GM19463 (cell line): ENCODE results near the gene ARFGEF2.
"Not testable (repeated sequence)": the region's sequence is repeated elsewhere in the genome, so short reads cannot be mapped to it uniquely, and the experiment has no call there.

Source experiments
- ATAC-seq: cut with Tn5 transposase; IDR thresholded peaks from one replicate; pipeline ENCODE4 v1.9.1; 2021; ENCODE audit warnings: mild to moderate bottlenecking, moderate library complexity; ENCODE audit not compliant: unreplicated experiment

Gene ARFGEF2

DNA sequence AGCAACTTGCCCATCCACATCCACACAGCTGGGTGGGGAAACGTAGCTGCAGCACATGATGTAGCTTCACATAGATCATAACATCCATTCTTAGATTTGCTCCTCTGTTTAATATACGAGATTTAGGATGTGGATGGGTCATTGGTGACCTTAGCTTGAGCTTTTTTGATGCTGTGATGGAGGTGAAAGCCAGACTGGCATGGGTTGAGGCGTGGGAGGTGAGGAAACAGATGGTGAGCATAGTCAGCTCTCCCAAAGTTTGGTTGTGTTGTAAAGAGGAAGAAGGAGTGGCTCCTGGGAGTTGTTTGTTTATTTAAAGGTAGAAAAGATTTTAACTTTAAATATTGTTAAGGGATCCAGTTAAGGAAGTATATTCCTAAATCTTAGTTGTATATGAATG lies 5.3 kb downstream of the ARFGEF2 start:
- no peak for ATAC-seq

GRCh38 chr20:48928832-48929725 lies 7.6 kb downstream of the ARFGEF2 start:
- ATAC-seq = no peak

DNA sequence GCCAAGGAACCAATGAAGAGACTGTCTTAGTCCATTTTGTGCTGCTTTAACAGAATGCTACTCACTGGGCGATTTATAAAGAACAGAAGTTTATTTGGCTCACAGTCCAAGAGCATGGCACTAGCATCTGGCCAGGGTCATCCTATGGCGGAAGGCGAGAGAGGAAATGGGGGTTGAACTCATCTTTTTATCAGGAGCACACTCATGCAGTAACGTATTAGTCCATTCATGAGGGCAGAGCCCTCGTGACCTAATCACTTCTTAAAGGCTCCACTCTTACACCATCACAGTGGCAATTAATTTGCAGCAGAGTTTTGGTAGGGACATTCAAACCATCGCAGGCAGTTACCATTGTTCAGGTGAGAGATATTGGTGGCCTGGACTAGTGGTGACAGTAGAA lies 8.5 kb downstream of the ARFGEF2 start:
- ATAC-seq = no peak

DNA sequence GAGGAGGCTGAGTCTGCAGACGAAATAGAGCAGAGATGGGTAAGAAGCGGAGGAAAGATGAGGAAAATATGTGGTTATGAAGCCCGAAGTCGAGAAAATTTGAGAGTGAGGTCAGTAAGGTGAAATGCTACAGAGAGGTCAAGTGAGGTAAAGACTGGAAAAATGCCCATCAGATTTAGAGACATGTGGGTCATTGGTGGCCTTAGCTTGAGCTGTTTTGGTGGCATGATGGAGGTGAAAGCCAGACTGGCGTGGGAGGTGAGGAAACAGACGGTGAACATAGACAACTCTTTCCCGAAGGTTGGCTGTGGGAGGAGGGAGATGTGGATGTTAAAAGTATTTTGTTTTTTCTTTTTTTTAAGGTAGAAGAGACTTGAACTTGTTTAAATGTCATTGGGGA lies 9.4 kb downstream of the ARFGEF2 start:
- ATAC-seq = no peak

DNA sequence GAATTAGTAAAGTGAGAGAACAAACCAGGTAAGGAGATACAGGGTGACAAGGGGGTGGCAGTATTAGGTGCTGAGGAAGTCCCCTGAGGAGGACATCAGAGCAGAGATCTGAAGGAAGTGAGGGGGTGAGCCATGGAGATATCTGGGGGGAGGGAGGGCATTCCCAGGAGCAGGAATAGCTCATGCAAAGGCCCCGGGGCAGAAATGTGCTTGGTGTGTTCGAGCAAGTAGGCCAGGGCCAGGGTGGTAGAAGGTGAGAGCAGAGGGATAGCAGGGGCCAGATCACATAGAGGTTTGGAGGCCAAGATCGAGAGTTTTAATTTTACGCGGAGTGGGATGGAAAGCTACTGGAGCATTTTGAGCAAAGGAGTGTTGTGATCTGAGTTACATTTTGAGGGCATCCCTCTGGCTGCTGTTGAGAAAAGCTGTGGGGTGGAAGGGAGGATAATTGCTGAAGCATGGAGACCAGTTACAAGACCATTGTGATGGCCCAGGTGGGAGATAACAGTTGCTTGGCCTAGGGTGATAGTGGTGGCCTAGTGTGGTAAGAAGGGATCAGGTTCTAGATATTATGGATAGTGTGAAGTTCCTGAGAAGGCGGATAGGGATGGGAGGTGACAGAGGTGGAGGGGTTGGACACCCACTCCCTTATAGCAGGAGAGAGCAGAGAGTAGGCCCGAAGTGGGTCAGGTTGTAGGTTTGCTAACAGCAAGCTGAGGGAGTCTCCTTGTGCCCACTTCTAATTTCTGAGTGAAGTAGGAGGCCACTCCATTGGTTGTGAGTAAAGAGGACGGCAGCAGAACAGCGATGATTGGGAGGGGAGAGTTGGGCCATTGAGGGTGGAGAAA lies 10.2 kb downstream of the ARFGEF2 start:
- ATAC-seq = no peak

DNA sequence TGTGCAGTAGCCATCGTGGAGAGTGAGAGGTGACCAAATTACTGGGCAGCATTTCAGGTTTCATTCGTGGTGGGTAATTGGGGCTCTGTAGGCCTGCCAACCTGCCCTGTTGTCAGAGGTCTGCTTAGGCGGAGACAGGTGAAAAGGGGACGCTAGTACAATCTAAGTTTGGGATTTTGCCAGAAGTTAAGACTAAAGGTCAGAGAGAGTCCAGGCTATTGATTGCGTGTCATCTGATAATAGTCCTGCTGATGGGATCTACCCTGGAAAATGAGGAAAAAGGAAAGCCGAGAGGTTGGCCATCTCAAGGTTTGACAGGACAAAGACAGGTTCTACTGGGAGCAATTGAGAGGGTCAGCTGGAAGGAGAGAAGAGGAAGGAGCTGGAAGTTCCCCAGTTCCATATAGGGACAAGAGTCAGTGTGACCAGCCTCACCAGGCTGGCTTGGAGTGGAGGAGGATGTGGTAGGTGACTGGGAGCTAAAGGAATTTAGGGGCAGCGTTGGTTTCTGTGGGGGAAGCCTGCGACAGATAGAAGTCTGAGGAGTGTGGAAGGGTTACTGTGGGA lies 10.9 kb downstream of the ARFGEF2 start:
- no peak for ATAC-seq

- no peak for ATAC-seq
These were observed 11.7 kb downstream of the ARFGEF2 start for GRCh38 chr20:48933017-48933766.

GRCh38 chr20:48934273-48934877 lies 12.9 kb downstream of the ARFGEF2 start:
- not testable (repeated sequence) for ATAC-seq

GRCh38 chr20:48934966-48935365 lies 13.5 kb downstream of the ARFGEF2 start:
- ATAC-seq = not testable (repeated sequence)

DNA sequence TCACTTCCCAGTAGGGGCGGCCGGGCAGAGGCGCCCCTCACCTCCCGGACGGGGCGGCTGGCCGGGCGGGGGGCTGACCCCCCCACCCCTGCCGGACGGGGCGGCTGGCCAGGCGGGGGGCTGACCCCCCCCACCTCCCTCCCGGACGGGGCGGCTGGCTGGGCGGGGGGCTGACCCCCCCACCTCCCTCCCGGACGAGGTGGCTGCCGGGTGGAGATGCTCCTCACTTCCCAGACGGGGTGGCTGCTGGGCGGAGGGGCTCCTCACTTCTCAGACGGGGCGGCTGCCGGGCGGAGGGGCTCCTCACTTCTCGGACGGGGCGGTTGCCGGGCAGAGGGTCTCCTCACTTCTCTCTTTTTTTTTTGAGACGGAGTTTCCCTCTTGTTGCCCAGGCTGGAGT lies 14.7 kb downstream of the ARFGEF2 start:
- not testable (repeated sequence) for ATAC-seq

GRCh38 chr20:48937674-48938073 lies 16.2 kb downstream of the ARFGEF2 start:
- no peak for ATAC-seq

- ATAC-seq = no peak
These were observed 17.2 kb downstream of the ARFGEF2 start for GRCh38 chr20:48938670-48939069.

GRCh38 chr20:48940170-48940569 lies 18.7 kb downstream of the ARFGEF2 start:
- no peak for ATAC-seq

DNA sequence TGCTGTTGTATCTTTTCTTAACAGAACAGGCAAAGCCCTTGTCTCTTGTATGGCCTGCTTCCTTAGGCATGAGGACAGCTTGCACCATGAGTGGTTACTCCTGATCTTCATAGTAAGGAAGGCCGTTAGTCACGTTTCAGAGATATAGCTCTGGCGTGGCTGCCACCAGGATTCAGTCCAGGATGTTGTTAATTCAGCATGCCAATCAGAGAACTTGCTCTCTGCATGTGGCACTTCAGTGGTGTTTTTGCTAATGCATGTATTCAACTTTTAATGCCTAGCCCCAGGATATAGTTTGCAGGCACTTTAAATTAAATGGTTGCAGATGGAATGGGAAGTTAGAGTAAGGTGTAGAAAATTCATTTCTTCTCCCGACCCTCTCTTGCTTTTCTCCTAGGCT lies 20.0 kb downstream of the ARFGEF2 start:
- no peak for ATAC-seq

GRCh38 chr20:48942730-48943129 lies 21.2 kb downstream of the ARFGEF2 start:
- no peak for ATAC-seq

DNA sequence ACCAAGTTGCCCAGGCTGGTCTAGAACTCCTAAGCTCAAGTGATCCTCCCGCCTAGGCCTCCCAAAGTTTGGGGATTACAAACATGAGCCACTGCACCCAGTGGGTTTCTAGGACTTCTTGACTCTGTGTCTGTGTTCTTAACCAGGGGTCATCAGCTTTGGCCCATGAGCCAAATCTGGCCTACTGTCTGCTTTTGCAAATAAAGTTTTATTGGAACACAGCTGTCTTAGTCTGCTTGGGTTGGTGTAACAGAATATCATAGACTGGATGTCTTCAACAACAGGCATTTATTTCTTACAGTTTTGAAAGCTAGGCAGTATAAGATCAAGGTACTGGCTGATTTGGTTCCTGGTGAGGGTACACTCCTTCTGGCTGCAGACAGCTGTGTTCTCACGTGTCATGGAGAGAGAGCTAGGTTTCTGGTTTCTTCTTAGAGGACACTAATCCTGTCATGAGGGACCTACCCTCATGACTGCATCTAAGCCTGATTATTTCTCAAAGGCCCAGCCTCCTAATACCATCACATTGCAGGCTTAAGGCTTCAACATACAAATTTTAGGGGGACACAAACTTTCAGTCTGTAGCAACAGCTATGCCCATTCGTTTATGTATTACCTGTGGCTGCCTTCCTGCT lies 23.3 kb downstream of the ARFGEF2 start:
- no peak for ATAC-seq

DNA sequence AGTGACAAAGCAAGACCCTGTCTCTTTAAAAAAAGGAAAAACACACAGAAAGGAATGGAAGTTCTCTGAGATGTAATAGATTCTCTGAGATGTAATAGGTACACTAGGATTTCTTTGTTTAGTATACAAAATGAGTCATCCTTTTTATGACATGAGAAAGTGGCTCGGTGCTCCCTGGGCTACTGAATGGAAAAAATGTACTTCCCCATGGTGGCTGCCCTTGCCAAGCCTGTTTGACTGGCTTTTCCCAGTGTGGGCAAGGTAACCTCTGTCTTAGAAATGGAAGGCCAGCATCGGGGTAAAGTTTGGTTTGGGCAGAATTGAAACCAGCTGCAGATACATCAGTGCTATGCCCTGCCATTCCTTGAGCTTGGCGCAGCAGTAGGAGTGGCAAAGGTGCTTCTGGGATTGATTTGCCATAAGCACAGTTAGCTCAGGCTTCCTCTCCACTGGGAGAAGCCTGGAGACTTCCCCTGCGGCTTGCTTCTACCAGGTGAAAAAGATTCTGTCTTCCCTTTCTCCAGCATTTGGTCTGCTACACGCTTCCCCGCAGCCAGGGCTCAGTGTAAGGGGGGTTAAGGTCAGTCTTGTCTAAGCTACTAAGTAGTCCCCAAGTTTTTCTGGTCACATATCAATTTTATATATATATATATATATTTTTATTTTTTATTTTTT lies 24.5 kb downstream of the ARFGEF2 start:
- ATAC-seq = no peak

- no peak for ATAC-seq
These were observed 27.1 kb downstream of the ARFGEF2 start for GRCh38 chr20:48948612-48949011.
